Karpas-422 (cell line): ENCODE data around the gene SLC38A9. TPM values are rescaled to one million over a fixed set of nuclear protein-coding genes. Genes with fewer than 3 reads are reported as not detected.

Experiments used
- DNase-seq: peaks from one replicate; pipeline ENCODE4 v3.0.0-alpha.2; 2015
- H2AFZ ChIP-seq: fragments of 200-600 bp; sonication (generic); 2 replicates; pipeline ENCODE4 v1.6.1; 2014; ENCODE audit warnings: antibody characterized with exemption, low read length, mixed read lengths
- H3K27ac ChIP-seq: fragments of 200-600 bp; sonication (generic); 2 replicates; pipeline ENCODE4 v1.5.1; 2014; ENCODE audit warnings: mild to moderate bottlenecking, low read length, moderate library complexity
- H3K27me3 ChIP-seq: fragments of 200-600 bp; sonication (generic); 2 replicates; pipeline ENCODE4 v1.6.1; 2014; ENCODE audit warnings: low read length, mixed read lengths
- H3K36me3 ChIP-seq: fragments of 200-600 bp; sonication (generic); 2 replicates; pipeline ENCODE4 v1.6.1; 2014; ENCODE audit warnings: low read length, mixed read lengths; ENCODE audit not compliant: insufficient read depth
- H3K4me1 ChIP-seq: fragments of 200-600 bp; sonication (generic); 2 replicates; pipeline ENCODE4 v1.6.1; 2014; ENCODE audit warnings: mild to moderate bottlenecking, low read length, mixed read lengths
- H3K4me2 ChIP-seq: fragments of 200-600 bp; sonication (generic); 2 replicates; pipeline ENCODE4 v1.6.1; 2014; ENCODE audit warnings: low read length, low read depth, mild to moderate bottlenecking; ENCODE audit not compliant: poor library complexity, severe bottlenecking
- H3K4me3 ChIP-seq: fragments of 200-600 bp; sonication (generic); 2 replicates; pipeline ENCODE4 v1.5.1; 2014; ENCODE audit warnings: mild to moderate bottlenecking, antibody characterized with exemption, low read length, mixed read lengths
- H3K79me2 ChIP-seq: fragments of 200-600 bp; sonication (generic); 2 replicates; pipeline ENCODE4 v1.6.1; 2014; ENCODE audit warnings: mild to moderate bottlenecking, low read length, mixed read lengths
- H3K9ac ChIP-seq: fragments of 200-600 bp; sonication (generic); 2 replicates; pipeline ENCODE4 v1.6.0; 2014; ENCODE audit warnings: low read length
- H3K9me2 ChIP-seq: fragments of 200-600 bp; sonication (generic), shearing (Covaris generic); replicated peaks from 2 replicates; pipeline ENCODE4 v1.6.0; 2014; ENCODE audit warnings: mild to moderate bottlenecking, low read length, moderate library complexity; ENCODE audit not compliant: insufficient read depth
- H3K9me3 ChIP-seq: fragments of 300-700, 200-600 bp; sonication (generic); 2 replicates; pipeline ENCODE4 v1.6.1; 2014; ENCODE audit warnings: low read length, mixed read lengths
- H4K20me1 ChIP-seq: fragments of 200-600 bp; sonication (generic); 2 replicates; pipeline ENCODE4 v1.6.1; 2014; ENCODE audit warnings: mild to moderate bottlenecking, antibody characterized with exemption, low read length, low read depth; ENCODE audit not compliant: insufficient read depth
- total RNA-seq: library from RNA; depleted of rRNA; stranded (reverse); fragments of >200 nt; shearing (Covaris generic); gene quantifications from 2 replicates; pipeline ENCODE4 v1.2.3, GENCODE V29; 2014; ENCODE audit warnings: low replicate concordance

Gene SLC38A9
- total RNA-seq, 1 experiment from 2014 or later: 67.0 TPM

GRCh38 chr5:55715519-55716078 is 3.5 kb upstream of the SLC38A9 start:
- no peak overlapping the region for H3K9ac ChIP-seq
- no peaks in the 10 kb centered on the region for H3K27me3 ChIP-seq
- H3K79me2 ChIP-seq: peaks cover 13% of the 10 kb centered on the region
- H3K4me3 ChIP-seq: no peak overlapping the region
- no peaks in the 10 kb centered on the region for H3K9me3 ChIP-seq
- H3K27ac ChIP-seq: no peak overlapping the region
- H3K36me3 ChIP-seq: no peaks in the 10 kb centered on the region
- H3K4me2 ChIP-seq: no peak overlapping the region
- no peaks in the 10 kb centered on the region for H4K20me1 ChIP-seq
- H2AFZ ChIP-seq: no peak overlapping the region
- H3K4me1 ChIP-seq: peaks cover 17% of the 10 kb centered on the region
- DNase-seq: no peak
- no peaks in the 10 kb centered on the region for H3K9me2 ChIP-seq

- Histone ChIP-seq H3K36me3 (no peaks in the 10 kb centered on the region), H3K4me3 (no peak overlapping the region), H3K9me2 (no peaks in the 10 kb centered on the region), H3K9ac (no peak overlapping the region), H3K4me2 (no peak overlapping the region), H3K9me3 (no peaks in the 10 kb centered on the region), H3K79me2 (peaks cover 18% of the 10 kb centered on the region), H3K27me3 (no peaks in the 10 kb centered on the region), H2AFZ (no peak overlapping the region), H3K4me1 (peaks cover 17% of the 10 kb centered on the region), H4K20me1 (no peaks in the 10 kb centered on the region), H3K27ac (no peak overlapping the region)
- no peak for DNase-seq
These were observed 2.6 kb upstream of the SLC38A9 start for GRCh38 chr5:55714749-55715148.

- Histone ChIP-seq H3K9ac (no peak overlapping the region), H3K4me1 (peaks cover 17% of the 10 kb centered on the region), H3K27me3 (no peaks in the 10 kb centered on the region), H3K36me3 (no peaks in the 10 kb centered on the region), H2AFZ (no peak overlapping the region), H3K9me2 (no peaks in the 10 kb centered on the region), H4K20me1 (no peaks in the 10 kb centered on the region), H3K4me3 (no peak overlapping the region), H3K4me2 (no peak overlapping the region), H3K79me2 (peaks cover 18% of the 10 kb centered on the region), H3K27ac (no peak overlapping the region), H3K9me3 (no peaks in the 10 kb centered on the region)
- no peak for DNase-seq
These were observed 2.2 kb upstream of the SLC38A9 start for GRCh38 chr5:55714339-55714738.

GRCh38 chr5:55713871-55714270 is 1.7 kb upstream of the SLC38A9 start:
- no peaks in the 10 kb centered on the region for H4K20me1 ChIP-seq
- peaks cover 20% of the 10 kb centered on the region for H3K79me2 ChIP-seq
- H3K27me3 ChIP-seq: no peaks in the 10 kb centered on the region
- no peaks in the 10 kb centered on the region for H3K36me3 ChIP-seq
- H3K9ac ChIP-seq: no peak overlapping the region
- no peaks in the 10 kb centered on the region for H3K9me3 ChIP-seq
- H3K4me2 ChIP-seq: no peak overlapping the region
- H3K27ac ChIP-seq: no peak overlapping the region
- H2AFZ ChIP-seq: no peak overlapping the region
- no peak for DNase-seq
- H3K4me1 ChIP-seq: peaks cover 17% of the 10 kb centered on the region
- no peaks in the 10 kb centered on the region for H3K9me2 ChIP-seq
- H3K4me3 ChIP-seq: no peak overlapping the region

- peak overlapping the region; percentile 98 for H2AFZ ChIP-seq
- H4K20me1 ChIP-seq: no peaks in the 10 kb centered on the region
- H3K36me3 ChIP-seq: no peaks in the 10 kb centered on the region
- peaks cover 17% of the 10 kb centered on the region for H3K4me1 ChIP-seq
- H3K9me3 ChIP-seq: no peaks in the 10 kb centered on the region
- no peak for DNase-seq
- H3K27me3 ChIP-seq: no peaks in the 10 kb centered on the region
- H3K79me2 ChIP-seq: peaks cover 36% of the 10 kb centered on the region
- H3K4me3 ChIP-seq: peak overlapping the region; percentile 94
- peak overlapping the region; percentile 97 for H3K4me2 ChIP-seq
- peak overlapping the region; percentile 88 for H3K9ac ChIP-seq
- H3K27ac ChIP-seq: no peak overlapping the region
- H3K9me2 ChIP-seq: no peaks in the 10 kb centered on the region
These were observed 559 bp downstream of the SLC38A9 start for GRCh38 chr5:55711507-55712022.

- peaks cover 49% of the 10 kb centered on the region for H3K79me2 ChIP-seq
- H3K4me3 ChIP-seq: no peak overlapping the region
- H3K9ac ChIP-seq: no peak overlapping the region
- no peaks in the 10 kb centered on the region for H3K36me3 ChIP-seq
- no peaks in the 10 kb centered on the region for H3K9me2 ChIP-seq
- peaks cover 21% of the 10 kb centered on the region for H3K4me1 ChIP-seq
- H3K9me3 ChIP-seq: no peaks in the 10 kb centered on the region
- H3K27me3 ChIP-seq: no peaks in the 10 kb centered on the region
- no peak overlapping the region for H2AFZ ChIP-seq
- H4K20me1 ChIP-seq: no peaks in the 10 kb centered on the region
- no peak for DNase-seq
- H3K4me2 ChIP-seq: no peak overlapping the region
- H3K27ac ChIP-seq: no peak overlapping the region
These were observed 3.4 kb downstream of the SLC38A9 start for GRCh38 chr5:55708732-55709131.

- H3K36me3 ChIP-seq: no peaks in the 10 kb centered on the region; the same call in 1 of the 2 replicates
- H3K9ac ChIP-seq: no peak overlapping the region
- H3K9me3 ChIP-seq: no peaks in the 10 kb centered on the region
These were observed 5.9 kb downstream of the SLC38A9 start for GRCh38 chr5:55706230-55706629.

GRCh38 chr5:55702598-55703345 is 9.4 kb downstream of the SLC38A9 start:
- no peak overlapping the region for H2AFZ ChIP-seq
- peaks cover 11% of the 10 kb centered on the region for H3K4me1 ChIP-seq
- H3K9ac ChIP-seq: no peak overlapping the region
- H3K36me3 ChIP-seq: peaks cover 2% of the 10 kb centered on the region; the same call in 1 of the 2 replicates
- no peak for DNase-seq
- H3K9me3 ChIP-seq: no peaks in the 10 kb centered on the region
- no peaks in the 10 kb centered on the region for H3K9me2 ChIP-seq
- no peak overlapping the region for H3K27ac ChIP-seq
- H3K4me3 ChIP-seq: no peak overlapping the region
- H3K79me2 ChIP-seq: peaks cover 33% of the 10 kb centered on the region
- H3K4me2 ChIP-seq: no peak overlapping the region
- H3K27me3 ChIP-seq: no peaks in the 10 kb centered on the region
- H4K20me1 ChIP-seq: no peaks in the 10 kb centered on the region

More at GRCh38 chr5:55706230-55706629, 5.9 kb downstream of the SLC38A9 start:
- Histone ChIP-seq H3K27me3 (no peaks in the 10 kb centered on the region), H3K9me2 (no peaks in the 10 kb centered on the region), H3K27ac (no peak overlapping the region), H3K4me3 (no peak overlapping the region), H3K79me2 (peaks cover 50% of the 10 kb centered on the region), H4K20me1 (no peaks in the 10 kb centered on the region), H2AFZ (no peak overlapping the region), H3K4me2 (no peak overlapping the region), H3K4me1 (peaks cover 16% of the 10 kb centered on the region)
- no peak for DNase-seq
